C4-2B (cell line): ENCODE measurements around the gene ARHGEF19.

ENCODE experiments used
- CTCF ChIP-seq: fragments of 450-650 bp; conservative IDR thresholded peaks from 2 replicates; pipeline ENCODE4 v1.5.1; 2017; ENCODE audit warnings: mild to moderate bottlenecking
- ZFX ChIP-seq: fragments of 450-650 bp; IDR thresholded peaks from 2 replicates; pipeline ENCODE4 v1.6.1; 2017

DNA sequence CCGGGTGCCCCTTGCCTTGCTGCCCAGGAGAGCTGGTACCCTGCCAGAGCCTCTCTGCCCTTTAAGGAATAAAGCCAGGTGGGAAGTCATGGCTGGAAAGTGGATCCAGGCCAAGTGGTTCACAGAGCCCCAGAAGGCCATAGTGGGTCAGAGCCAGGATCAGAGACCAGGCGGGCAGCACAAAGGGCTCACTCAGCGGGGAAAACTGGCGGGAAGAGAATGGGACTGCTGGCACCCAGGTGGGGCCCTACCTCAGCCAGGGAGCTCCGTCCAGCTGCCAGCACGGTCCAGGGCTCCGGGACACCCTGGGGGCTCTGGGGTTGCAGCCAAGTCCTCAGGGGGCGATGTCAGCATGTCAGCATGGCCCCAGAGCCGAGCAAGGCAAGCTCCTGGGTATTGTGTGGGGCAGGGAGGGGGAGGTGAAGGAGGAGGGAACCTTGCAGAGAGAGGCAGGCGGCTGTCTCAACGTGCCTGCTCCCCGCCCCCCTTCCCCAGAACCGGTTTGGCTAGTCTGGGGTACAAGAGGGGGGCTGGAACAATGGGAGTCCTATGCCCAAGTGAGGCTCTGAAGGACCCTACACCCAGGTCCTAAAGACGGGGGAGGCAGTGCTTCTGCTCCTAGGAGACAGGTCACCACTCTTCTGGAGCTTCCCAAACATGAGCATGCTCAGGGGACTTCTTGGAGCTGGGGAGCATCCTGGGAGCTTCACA is at the start of gene ARHGEF19:
- TF ChIP-seq CTCF (no peak), ZFX (no peak)
